CMK (cell line): Measurements from ENCODE around the gene HRH4.

Experiments
- DNase-seq: peaks from one replicate; pipeline ENCODE4 v3.0.0-alpha.2; 2010; ENCODE audit warnings: low read depth

Gene HRH4

GRCh38 chr18:24465486-24465885 is 5.0 kb downstream of the HRH4 start:
- DNase-seq = no peak

GRCh38 chr18:24466771-24467170 is 6.3 kb downstream of the HRH4 start:
- DNase-seq = no peak

- no peak for DNase-seq
These were observed 9.7 kb downstream of the HRH4 start for GRCh38 chr18:24470022-24470618.

DNA sequence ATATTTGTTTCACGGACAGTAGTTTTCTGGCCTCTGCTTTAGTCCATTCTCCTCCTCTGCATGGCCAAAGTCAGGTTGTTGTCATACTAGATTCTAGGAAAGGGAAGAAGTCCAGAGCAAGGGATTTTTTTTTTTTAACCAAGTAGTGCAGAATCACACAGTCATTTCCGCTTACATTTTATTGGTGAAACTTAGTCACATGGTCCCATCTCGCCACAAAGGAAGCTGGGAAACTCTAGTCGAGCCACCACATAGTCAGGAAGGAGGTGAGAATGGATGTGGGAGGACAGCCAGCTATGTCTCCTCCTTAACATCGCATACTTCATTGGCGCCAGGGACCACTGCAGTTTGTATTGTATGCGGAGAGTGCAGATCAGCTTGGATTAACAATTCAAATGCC is 10.4 kb downstream of the HRH4 start:
- no peak for DNase-seq

DNA sequence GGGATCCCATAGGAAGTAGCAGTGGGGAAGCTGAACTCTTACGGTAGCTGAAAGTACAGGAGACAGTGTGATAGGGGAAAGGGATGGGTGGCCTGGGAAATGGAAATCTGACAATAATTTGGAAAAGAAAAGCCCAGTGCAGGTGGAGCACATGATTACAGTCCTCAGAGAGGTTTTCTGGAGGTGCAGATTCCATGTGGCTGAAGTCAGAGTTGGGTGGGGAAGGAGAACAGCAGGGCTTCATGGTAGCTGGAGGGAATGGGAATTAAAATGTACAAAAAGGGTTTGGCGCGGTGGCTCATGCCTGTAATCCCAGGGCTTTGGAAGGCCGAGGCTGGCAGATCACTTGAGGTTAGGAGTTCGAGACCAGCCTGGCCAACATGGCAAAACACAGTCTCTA is 12.2 kb downstream of the HRH4 start:
- no peak for DNase-seq

DNA sequence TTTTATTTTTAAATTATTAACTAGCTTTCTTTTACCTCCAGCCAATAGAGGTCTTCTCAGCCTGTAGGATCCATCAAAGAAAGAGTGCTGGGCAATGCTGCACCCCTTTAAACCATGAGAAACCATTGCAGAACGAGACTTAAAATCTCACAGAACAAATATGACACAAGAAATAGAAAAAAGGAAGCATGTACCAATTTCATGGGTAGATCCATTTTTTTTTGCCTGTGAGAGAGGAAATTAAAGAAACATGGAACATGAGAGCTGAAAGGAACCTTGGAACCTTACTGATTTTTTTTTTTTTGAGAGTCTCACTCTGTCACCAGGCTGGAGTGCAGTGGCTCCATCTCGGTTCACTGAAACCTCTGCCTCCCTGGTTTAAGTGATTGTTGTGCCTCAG is 14.0 kb downstream of the HRH4 start:
- no peak for DNase-seq

DNA sequence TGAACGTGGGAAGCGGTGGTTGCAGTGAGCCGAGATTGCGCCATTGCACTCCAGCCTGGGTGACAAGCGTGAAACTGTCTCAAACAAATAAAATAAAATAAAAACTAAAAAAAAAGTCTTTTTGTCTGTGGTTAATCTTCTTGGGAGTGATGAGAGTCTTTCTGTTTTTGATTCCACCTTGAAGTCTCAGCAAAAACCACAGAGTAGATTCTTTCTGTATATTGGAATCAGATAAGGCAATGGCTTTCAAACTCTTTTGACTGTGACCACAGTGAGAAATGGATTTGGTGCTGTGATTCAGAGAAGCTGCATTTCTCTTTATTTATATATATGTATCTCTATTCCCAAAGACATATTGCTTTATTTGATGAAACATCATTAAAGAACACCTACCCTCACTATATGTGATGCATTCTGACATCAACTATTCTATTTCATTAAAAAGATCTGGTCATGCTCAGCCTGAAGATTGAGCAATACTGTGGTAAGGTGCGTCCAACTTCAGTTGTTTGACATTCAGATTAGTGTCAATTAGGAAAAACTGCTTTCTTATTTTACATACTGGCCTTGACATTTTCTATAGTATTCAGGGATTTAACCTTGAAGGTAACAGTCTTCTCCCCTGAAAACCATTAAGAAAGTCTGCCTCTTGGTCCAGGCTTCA is 15.6 kb downstream of the HRH4 start:
- DNase-seq = no peak

DNA sequence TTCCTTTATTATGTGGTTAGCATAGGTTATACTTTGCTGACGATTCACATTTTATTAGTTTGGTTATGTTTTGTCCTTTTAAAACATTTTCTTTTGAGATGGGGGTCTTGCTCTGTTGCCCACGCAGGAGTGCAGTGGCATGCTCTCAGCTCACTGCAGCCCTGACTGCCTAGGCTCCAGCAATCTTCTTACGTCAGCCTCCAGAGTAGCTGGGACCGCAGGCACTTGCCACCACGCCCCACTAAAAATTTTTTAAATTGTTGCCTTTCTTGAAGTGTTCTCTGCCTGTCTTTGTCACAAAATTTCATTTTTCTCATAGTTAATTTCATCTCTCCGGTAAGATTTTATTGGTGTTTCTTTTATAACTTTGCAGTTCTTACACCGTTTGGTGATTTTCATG is 18.9 kb downstream of the HRH4 start:
- DNase-seq = no peak

DNA sequence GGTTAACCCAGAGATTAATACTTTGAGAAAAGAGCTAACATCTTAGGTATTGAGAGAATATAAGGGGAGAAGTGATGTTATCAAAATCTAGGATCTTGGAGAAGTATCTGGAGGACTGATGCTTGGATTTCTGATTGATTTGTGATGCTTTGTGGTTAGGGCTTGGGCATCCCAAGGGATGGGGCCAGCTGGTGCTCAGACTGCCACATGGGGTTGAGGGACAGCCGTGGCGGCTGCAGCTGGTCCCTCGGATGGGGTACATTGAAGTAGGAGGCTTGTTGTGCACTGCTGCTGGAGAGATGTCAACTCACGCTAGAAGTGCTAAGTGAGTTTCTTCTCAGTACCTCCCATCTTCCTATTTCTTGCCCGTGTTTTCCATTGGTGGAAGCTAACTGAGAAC is 22.4 kb downstream of the HRH4 start:
- DNase-seq = no peak

DNA sequence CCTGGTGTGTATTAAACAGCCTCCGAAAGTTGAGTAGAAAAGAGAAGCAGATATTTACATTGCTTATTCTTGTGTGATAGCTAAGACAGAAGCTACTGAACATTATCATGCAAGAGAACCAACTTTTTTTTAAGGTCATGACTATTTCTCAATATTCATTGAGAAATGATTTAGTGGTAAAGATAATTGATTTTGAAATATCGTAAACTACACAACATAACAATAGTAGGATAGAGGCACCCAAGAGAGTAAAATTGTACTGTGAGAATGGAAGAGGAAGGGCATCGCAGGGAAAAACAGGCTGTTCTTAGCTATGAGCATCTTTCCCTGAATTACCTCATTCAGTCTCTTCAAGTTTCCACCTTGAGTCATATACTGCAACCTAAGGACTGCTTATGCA is 25.2 kb downstream of the HRH4 start:
- no peak for DNase-seq

DNA sequence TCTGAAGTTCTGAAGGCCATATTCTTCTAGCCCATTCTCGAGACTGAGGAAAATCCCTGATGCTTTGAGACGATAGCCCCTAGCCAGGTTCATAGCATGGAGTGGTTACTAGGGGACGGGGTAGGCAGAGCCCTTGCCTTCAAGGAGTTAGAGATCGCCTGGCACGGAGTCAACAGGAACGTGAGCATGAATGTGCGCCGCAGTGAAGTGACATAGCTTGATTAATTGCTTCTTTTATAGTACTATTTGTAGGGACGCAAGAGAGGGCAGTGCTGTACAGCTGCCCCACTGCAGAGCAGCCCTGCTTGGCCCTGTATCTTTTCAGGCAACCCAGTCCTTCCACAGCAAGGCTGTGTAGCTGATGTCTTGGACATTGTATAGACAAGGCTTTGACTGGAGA is 26.2 kb downstream of the HRH4 start:
- DNase-seq = no peak

- DNase-seq = peak; percentile 11
These were observed 28.5 kb downstream of the HRH4 start for GRCh38 chr18:24488824-24489493.

DNA sequence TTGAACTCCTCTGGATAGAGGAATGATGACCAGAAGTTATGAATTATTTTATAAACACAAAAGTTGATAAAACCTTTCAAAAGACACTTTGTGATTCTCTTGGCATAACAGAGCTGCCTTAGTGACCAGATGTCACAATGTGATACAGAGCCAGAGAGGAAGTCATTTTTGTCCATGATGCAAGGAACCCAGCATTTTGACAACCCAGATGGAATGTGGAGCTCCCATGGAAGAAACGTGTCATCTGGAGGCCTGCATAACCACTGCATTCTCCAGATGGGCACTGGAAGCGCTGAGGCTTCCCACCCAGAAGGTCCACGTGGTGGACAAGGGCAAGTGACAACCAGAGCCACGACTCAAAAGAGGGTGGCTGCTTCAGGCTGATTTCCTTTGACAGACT is 30.1 kb downstream of the HRH4 start:
- peak; percentile 35 for DNase-seq

- DNase-seq = no peak
These were observed 31.7 kb downstream of the HRH4 start for GRCh38 chr18:24491927-24492834.

DNA sequence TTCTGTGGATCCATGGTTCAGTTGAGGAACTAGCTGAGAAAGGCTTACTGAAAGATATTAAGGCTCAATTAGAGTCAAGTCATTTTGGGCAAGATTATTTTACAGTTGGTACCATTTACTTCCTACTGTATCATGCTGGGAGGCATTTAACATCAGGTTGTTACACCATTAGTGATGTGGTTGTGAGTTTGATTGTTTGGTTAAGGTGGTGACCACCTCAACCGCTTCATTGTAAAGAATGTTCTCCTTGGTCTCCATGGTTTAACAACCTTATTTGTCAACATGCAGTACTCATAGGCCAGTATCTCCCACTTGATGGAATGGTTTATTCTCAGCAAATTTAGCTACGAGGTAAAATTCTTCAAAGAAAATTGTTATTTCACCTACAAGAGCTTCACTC is 34.1 kb downstream of the HRH4 start:
- no peak for DNase-seq

GRCh38 chr18:24497031-24497754 is 36.8 kb downstream of the HRH4 start:
- no peak for DNase-seq

- DNase-seq = no peak
These were observed 39.4 kb downstream of the HRH4 start for GRCh38 chr18:24499814-24500213.

DNA sequence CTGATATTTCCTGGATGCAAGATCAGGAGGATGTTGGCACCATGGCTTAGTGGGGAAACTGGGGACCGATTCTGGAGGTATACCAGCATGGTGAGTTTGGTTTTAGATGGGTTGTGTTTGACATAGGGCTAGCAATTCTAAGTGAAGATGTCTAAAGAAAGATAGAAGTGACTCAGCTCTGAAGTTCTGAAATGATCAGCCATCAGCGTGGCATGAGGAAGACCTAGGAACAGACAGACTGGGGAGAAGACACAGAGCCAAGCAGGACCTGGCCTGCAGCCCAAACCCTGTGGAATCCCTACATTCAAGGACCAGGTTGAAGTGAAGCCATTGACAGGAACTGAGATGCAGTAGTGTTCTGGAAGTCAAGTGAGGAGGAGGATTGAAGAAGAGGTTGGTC is 39.8 kb downstream of the HRH4 start:
- no peak for DNase-seq

DNA sequence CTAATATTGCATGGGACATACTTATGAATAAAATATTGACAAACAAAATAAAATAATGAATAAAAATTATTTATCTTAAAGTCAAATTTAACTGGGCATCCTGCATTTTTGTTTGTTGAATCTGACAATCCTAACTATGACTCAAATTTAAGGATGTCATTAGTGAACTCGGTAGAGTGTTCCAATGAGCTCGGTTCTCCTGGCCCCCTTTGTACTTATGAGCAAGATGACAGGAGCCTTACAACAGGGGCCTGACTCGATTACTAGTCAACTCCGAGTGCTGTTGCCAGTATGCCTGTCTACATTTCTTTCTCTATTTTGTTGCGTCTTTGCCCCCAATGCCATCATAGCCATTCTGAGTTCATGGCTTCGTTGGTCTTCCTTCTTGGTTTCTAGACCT is 40.3 kb downstream of the HRH4 start:
- DNase-seq = no peak

DNA sequence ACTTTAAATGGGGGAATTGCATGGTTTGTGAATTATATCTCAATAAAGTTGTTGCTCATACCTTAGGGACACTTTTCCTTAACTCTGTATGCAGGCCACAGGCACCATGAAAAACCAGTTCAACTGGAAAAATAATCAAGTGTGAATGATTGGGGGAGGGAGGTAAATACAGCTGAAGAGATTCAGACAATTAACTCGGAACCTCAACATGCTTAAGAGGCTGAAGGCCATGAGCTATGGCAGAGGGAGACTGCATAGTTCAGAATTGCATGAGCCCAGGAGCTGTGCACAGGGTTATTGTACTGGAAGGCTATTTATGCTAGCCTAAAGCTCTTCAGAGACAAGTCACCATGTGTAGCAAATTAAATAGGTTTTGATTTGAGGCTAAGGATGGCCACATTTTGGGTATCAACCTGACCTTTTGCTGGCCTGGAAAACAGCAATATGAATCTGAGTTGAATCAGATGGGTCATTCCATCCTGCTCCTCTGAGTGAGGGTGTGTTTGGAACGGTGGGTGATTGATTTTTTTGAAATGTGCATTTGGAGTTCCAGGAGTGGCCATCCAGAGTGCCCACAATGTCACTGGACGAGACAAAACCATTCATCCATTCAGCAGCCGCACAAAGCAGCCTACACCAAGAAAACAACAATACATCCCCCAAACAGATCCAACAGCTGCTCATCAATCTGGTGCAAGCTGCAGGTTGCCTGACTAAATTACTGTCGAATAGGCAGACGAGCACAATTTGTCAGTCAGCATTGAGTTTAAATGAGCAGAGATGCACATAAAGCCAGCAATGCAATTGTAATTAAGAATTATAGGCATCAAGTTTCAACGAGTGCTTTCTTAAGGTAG is 42.5 kb downstream of the HRH4 start:
- no peak for DNase-seq

GRCh38 chr18:24504401-24504800 is 44.0 kb downstream of the HRH4 start:
- DNase-seq = no peak
